NCI-H526 treated with DMSO at 0.1 percent for 48 hours (cell line): ENCODE results near the gene FTCDNL1.

Experiments used
- DNase-seq: peaks from one replicate; lab custom pipeline; 2025; lab: John Stamatoyannopoulos, UW

FTCDNL1 gene

DNA sequence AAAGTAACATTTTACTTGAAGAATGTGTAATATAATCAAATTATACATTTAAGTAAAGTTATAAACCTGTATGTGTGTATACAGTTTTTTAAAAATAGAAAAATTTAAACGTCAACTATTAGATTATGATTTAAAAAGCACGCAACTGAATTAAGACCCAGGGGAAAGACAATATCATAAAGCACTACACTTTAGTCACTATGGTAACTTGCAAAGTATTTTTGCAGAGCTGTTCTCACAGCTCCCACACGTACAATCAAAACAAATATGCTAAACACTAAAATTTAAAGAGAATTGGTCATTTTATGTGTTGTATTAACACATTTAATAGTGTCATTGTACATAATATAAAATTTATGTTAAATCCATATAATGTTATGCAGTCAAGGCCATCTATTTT is 59.7 kb downstream of the FTCDNL1 start:
- no peak for DNase-seq

DNA sequence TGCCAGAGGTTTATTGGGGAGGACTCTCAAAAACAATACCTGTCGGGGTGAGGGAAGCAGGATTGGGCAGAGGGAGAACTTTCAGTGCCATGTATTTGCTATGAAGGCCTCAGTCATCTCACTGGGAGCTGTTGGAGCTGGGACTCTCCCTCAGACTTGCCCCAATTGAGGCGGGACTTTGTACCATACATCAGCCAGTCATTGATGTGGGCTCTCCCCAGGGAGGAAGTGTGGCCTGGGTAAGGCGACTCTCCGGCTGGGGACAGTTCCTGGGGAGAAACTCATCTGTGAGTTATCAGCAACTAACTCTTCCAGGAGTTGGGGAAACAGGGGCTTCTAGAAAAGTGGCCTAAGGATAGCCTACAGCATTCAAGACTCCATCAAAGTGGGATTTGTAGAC is 66.5 kb downstream of the FTCDNL1 start:
- no peak for DNase-seq

DNA sequence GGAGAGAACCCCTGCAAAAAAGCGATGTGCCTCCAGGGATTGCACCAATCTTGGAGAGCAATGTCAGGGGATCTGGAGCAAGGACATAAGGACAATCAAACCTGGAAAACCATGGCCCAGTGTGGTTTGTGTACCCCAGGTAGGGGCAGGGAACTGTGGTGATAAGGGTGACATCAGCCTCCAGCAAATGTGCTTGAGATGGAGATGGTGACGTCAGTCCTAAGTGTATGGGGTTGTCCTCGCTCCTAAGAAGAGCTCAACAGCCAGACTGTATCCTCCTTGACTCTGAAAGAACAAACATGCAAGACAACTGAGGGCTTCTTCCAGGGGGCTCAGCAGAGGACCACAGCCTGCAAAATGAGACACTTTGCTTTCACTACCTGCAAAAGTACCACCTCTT is 71.4 kb downstream of the FTCDNL1 start:
- DNase-seq = no peak

GRCh38 chr2:199778655-199779054 is 72.3 kb downstream of the FTCDNL1 start:
- DNase-seq = no peak

DNA sequence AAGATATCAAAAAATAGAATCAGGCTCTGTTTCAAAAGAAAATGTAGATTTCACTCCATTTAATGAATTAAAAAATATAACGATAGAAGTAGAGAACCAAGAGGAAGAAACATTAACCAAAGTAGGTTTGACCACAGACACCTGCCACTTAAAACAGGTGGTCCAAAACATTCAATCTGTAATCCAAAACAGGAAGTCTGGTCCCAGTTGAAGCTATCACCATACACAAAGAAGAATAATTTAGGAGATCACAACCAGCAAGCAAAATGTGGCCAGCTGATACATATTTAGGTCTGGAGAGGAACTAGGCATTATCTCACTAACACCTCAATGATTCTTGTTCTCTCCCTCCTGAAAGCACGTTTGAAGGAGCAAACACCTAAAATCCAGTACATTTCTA is 73.1 kb downstream of the FTCDNL1 start:
- no peak for DNase-seq

DNA sequence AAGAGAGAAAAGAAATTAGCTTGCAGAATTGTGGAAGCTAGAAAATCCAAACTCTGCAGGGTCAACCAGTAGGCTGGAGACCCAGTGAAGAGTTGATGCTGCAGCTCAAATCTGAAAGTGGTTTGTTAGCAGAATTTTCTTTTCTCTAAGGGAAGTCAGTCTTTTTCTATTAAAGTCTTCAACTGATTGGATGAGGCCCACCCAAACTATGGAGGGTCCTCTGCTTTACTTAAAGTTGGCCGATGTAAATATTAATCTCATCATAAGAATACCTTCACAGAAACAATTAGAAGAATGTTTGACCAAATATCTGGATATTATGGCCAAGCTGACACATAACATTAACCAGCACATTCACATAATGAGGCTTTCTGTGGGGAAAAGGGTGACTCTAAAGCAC is 73.7 kb downstream of the FTCDNL1 start:
- no peak for DNase-seq

- DNase-seq = no peak
Measured at GRCh38 chr2:199775267-199775666, 75.7 kb downstream of the FTCDNL1 start.

GRCh38 chr2:199772035-199772976 is 78.7 kb downstream of the FTCDNL1 start:
- no peak for DNase-seq

GRCh38 chr2:199770716-199771115 is 80.3 kb downstream of the FTCDNL1 start:
- no peak for DNase-seq

DNA sequence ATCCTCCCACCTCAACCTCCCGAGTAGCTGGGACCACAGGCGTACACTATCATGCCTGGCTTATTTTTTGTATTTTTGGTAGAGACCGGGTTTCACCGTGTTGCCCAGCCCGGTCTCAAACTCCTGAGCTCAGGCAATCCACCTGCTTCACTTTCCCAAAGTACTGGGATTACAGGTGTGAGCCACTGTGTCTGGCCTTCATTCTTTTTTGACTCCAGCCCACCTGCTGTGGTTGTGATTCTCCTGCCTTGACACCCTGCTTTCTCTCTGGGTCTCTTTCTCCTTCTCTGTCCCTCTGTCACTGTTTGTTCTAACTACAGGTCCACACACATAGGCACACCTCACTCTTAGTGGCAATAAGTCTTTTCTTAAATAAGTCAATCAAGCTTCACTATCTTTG is 85.3 kb downstream of the FTCDNL1 start:
- DNase-seq = no peak

DNA sequence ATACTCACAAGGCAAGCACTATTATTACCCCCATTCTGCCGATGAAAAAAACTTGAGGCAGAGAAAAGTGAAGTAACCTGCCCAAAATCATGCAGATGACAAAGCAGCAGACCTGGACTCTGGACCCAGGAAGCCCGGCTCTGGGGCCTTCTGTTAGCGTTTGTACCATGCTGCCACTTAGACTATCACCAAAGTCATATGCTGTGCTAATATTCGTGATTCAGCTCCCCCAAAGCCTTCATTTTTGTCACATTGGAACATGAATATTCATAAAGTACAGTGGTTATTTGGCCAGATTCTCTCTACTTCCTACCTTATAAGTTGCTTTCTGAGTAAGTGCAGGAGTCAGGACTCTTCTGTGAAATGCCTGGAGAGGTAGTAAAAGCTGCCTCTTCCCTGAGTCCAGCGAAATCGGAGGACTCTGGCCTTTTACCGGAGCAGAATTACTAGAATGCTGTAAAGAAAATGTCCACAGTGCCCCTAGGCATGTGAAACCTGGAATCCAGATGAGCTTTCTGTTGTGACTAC is 86.7 kb downstream of the FTCDNL1 start:
- DNase-seq = no peak

- no peak for DNase-seq
Measured at GRCh38 chr2:199762963-199763362, 88.0 kb downstream of the FTCDNL1 start.

DNA sequence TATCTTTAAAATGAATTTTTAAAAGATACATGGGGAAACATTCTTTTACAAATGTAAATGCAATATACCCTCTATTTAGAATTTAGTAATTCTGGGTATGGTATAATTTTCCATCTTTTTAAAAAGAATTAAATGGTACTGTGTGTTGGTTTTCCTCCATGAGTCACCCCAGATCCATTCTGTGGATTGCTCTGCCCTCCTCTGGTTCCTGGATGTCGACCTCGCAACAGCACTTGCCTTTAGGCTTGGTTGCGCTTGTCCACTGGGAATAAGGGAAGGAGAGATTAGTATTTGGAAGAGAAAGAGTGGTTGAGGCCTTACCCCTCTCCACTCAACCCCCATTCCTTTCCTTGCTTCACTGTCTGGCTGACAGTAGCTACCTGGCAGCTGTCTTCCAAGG is 90.4 kb downstream of the FTCDNL1 start:
- DNase-seq = no peak

DNA sequence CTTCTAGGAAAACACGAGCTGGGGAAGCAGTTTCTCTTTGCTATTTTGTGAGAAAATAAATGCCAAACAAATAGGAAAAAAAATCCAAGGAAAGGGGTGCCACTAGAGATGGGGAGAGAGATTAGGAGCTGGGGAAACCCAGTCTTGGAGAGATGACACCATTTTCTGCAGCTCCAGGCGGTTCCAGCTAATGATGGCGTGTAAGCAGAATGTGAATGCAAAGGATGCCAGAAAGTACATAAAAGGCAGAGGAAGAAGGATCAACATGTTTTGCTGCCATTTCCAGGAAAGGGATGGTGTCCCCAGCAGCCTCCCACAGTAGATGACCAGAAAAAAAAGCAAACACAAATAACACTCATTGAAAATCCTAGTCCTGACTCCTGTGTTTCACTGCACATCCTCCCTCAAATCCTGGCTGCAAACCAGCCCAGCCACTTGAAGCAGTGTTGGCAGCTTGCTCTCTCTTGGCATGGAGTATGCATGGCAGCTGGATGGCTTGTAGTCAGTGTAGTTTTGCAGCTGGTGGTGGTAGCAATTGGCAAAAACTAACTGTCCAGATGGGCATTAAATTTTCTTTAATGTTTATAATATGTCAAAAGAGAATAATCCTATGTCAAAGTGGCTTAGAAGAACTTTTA is 93.6 kb downstream of the FTCDNL1 start:
- no peak for DNase-seq

GRCh38 chr2:199756743-199757142 is 94.2 kb downstream of the FTCDNL1 start:
- DNase-seq = no peak

GRCh38 chr2:199756211-199756610 is 94.8 kb downstream of the FTCDNL1 start:
- DNase-seq = no peak

GRCh38 chr2:199754766-199755165 is 96.2 kb downstream of the FTCDNL1 start:
- no peak for DNase-seq

- DNase-seq = no peak
Measured at GRCh38 chr2:199751492-199752120, 99.4 kb downstream of the FTCDNL1 start.

DNA sequence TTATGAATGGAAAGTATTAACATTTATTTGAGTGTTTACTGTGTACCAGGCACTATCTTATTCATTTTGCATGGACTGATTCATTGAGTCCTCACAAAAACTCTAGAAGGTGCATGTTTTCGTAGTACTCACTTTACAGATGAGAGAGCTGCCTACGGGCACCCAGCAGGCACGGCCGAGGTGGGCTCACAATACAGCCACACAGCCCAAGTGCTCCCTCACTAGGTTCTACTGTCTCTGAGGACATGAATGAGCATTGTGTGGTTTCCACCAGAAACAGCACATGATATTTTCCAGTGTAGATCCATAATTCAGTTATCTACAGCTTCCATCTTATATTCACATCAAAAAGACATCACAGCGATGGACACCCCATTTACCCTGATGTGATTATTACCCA is 101.4 kb downstream of the FTCDNL1 start:
- DNase-seq = no peak

DNA sequence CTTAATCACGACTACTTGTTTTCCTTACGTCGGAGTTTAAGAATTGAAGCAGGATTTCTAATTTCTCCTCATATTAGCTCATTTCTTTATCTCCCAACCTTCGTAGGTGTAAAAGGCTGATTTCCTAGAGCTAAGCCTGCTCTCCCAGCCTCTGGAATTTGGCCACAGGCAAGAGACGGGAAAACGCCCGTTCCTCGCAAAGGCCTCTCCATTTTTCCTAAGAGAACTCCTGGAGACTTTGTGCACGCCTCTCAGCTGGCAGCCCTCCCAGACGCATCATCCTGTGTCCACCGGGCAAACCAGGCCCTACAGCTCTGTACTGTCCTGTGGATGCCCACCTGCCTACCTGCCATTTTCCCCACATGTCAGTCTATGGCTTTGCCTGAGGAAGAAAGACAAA is 106.3 kb downstream of the FTCDNL1 start:
- DNase-seq = no peak

DNA sequence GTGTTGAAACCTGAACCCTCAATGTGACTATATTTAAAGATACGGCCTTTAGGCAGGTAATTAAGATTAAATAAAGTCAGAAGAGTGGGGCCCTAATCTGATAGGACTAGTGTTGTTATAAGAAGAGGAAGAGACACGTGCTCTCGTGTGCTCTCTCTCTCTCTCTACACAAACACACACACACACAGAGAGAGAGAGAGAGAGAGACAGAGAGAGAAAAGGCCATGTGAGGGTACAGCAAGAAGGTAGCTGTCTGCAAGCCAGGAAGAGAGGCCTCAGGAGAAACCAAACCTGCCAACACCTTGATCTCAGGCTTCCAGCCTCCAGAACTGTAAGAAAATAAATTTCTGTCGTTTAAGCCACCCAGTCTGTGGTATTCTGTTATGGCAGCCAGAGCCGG is 106.7 kb downstream of the FTCDNL1 start:
- no peak for DNase-seq

GRCh38 chr2:199743415-199744120 is 107.4 kb downstream of the FTCDNL1 start:
- DNase-seq = peak; percentile 67
